WTC11 (cell line): ENCODE data around the gene TRABD2A. TPM values are rescaled to one million over a fixed set of nuclear protein-coding genes. Genes with fewer than 3 reads are reported as not detected.
A peak's percentile ranks its signal among the peaks of the same experiment; 100 is the strongest.

Experiments
- ATAC-seq: fragments of 200-7000 bp; cut with Tn5 transposase; 2 replicates; pipeline ENCODE4 v1.10.0; 2021; ENCODE audit warnings: mild to moderate bottlenecking, moderate library complexity
- CTCF ChIA-PET: fragments of 300-600 bp; sonication (Branson Sonifier 250); formaldehyde crosslinking; loops from one replicate; lab custom pipeline; 2021; ENCODE audit warnings: antibody characterized with exemption; lab: Charles Lee
- POLR2A ChIA-PET: fragments of 350-600 bp; sonication (Branson Sonifier 250); formaldehyde crosslinking; loops from one replicate; lab custom pipeline; 2021; ENCODE audit warnings: antibody characterized with exemption; lab: Charles Lee
- DNase-seq: peaks from one replicate; pipeline ENCODE4 v3.0.0; 2021; ENCODE audit warnings: low spot score
- H3K27ac Mint-ChIP-seq: 2 replicates; pipeline ENCODE4 v1.8.0; 2021; ENCODE audit warnings: mixed read lengths
- H3K27me3 Mint-ChIP-seq: 2 replicates; pipeline ENCODE4 v1.8.0; 2021; ENCODE audit warnings: low read depth, mild to moderate bottlenecking, moderate library complexity, mixed read lengths
- H3K36me3 Mint-ChIP-seq: 2 replicates; pipeline ENCODE4 v1.8.0; 2021; ENCODE audit warnings: mixed read lengths
- H3K4me1 Mint-ChIP-seq: 2 replicates; pipeline ENCODE4 v1.8.0; 2022; ENCODE audit warnings: mixed read lengths
- H3K4me3 Mint-ChIP-seq: 2 replicates; pipeline ENCODE4 v1.8.0; 2021; ENCODE audit warnings: mild to moderate bottlenecking, moderate library complexity, mixed read lengths
- H3K9me3 Mint-ChIP-seq: 2 replicates; pipeline ENCODE4 v1.8.0; 2021; ENCODE audit warnings: mixed read lengths
- CREM ChIP-seq: sonication (generic); formaldehyde crosslinking; IDR thresholded peaks from 2 replicates; pipeline ENCODE4 v1.8.1; 2022; ENCODE audit warnings: mild to moderate bottlenecking, missing genetic modification reagents, moderate library complexity
- CTCF ChIP-seq: fragments of 200-600 bp; IDR thresholded peaks from 2 replicates; pipeline ENCODE4 v1.8.0; 2022; ENCODE audit warnings: antibody characterized with exemption
- E2F1 ChIP-seq: sonication (generic); formaldehyde crosslinking; IDR thresholded peaks from 2 replicates; pipeline ENCODE4 v1.8.0; 2022; ENCODE audit warnings: mild to moderate bottlenecking, missing genetic modification reagents
- E2F5 ChIP-seq: sonication (generic); formaldehyde crosslinking; IDR thresholded peaks from 2 replicates; pipeline ENCODE4 v1.8.1; 2022; ENCODE audit warnings: mild to moderate bottlenecking, moderate library complexity, missing genetic modification reagents
- GTF2I ChIP-seq: fragments of 250-450 bp; sonication (Bioruptor Pico); conservative IDR thresholded peaks from 2 replicates; pipeline ENCODE4 v1.4.0; 2021; ENCODE audit warnings: mild to moderate bottlenecking
- HMGXB4 ChIP-seq: sonication (generic); formaldehyde crosslinking; IDR thresholded peaks from 2 replicates; pipeline ENCODE4 v1.8.1; 2023; ENCODE audit warnings: mild to moderate bottlenecking, moderate library complexity, missing genetic modification reagents
- KAT7 ChIP-seq: sonication (generic); formaldehyde crosslinking; IDR thresholded peaks from 2 replicates; pipeline ENCODE4 v1.8.1; 2023; ENCODE audit warnings: missing genetic modification reagents, mild to moderate bottlenecking, borderline replicate concordance
- RELA ChIP-seq: sonication (generic); formaldehyde crosslinking; IDR thresholded peaks from 2 replicates; pipeline ENCODE4 v1.8.1; 2022; ENCODE audit warnings: missing genetic modification reagents, mild to moderate bottlenecking, borderline replicate concordance
- USF1 ChIP-seq: sonication (generic); formaldehyde crosslinking; IDR thresholded peaks from 2 replicates; pipeline ENCODE4 v1.8.0; 2022; ENCODE audit warnings: mild to moderate bottlenecking, missing genetic modification reagents
- ZNF121 ChIP-seq: sonication (generic); formaldehyde crosslinking; IDR thresholded peaks from 2 replicates; pipeline ENCODE4 v1.8.0; 2023; ENCODE audit warnings: missing genetic modification reagents
- ZNF425 ChIP-seq: fragments of 250-450 bp; sonication (Bioruptor Pico); conservative IDR thresholded peaks from 2 replicates; pipeline ENCODE4 v1.9.0; 2021; ENCODE audit warnings: mild to moderate bottlenecking
- ZSCAN18 ChIP-seq: fragments of 250-450 bp; sonication (Bioruptor Pico); IDR thresholded peaks from 2 replicates; pipeline ENCODE4 v2.1.2; 2022; ENCODE audit warnings: mild to moderate bottlenecking, moderate library complexity
- total RNA-seq: library from RNA; stranded (reverse); gene quantifications from 3 replicates; pipeline ENCODE4 v1.2.3, GENCODE V29; 2021

Gene TRABD2A
- total RNA-seq, 1 experiment from 2014 or later, result 12.1 TPM

GRCh38 chr2:84882775-84883550 lies 2.1 kb upstream of the TRABD2A start:
- no peaks in the 10 kb centered on the region for H3K36me3 Mint-ChIP-seq
- H3K4me1 Mint-ChIP-seq, result peaks cover 10% of the 10 kb centered on the region
- H3K9me3 Mint-ChIP-seq, result no peaks in the 10 kb centered on the region
- ATAC-seq (no peak), DNase-seq (no peak)
- CTCF ChIA-PET, result interaction anchor here (0.6 to 4.3 kb wide), 30 partner anchors 8 to 418 kb away, joined by 3 to 62 read pairs (median 4); partner anchors contain the start of gene TMSB10
- no peak overlapping the region for H3K4me3 Mint-ChIP-seq
- no peak overlapping the region for H3K27ac Mint-ChIP-seq
- TF ChIP-seq ZNF121 (no peak), GTF2I (CRISPR knock-in tag) (no peak), ZSCAN18 (CRISPR knock-in tag) (no peak), E2F5 (no peak), E2F1 (no peak), CREM (CRISPR knock-in tag) (no peak), KAT7 (no peak), RELA (CRISPR knock-in tag) (no peak), ZNF425 (CRISPR knock-in tag) (no peak)
- TF ChIP-seq, all 79 proteins: peak for 0
- H3K27me3 Mint-ChIP-seq, result peaks cover 76% of the 10 kb centered on the region
- POLR2A ChIA-PET, result interaction anchor here (1.6 kb wide), 1 partner anchor 24 kb away, joined by 5 read pairs; no protein-coding TSS in a partner anchor

- H3K27me3 Mint-ChIP-seq, result peaks cover 82% of the 10 kb centered on the region
- no peak overlapping the region for H3K27ac Mint-ChIP-seq
- H3K9me3 Mint-ChIP-seq, result no peaks in the 10 kb centered on the region
- peak overlapping the region; percentile 72 for H3K4me3 Mint-ChIP-seq
- TF ChIP-seq CTCF, result peak; percentile 27
- TF ChIP-seq HMGXB4 (CRISPR knock-in tag), result no peak
- no peak for TF ChIP-seq USF1 (CRISPR knock-in tag)
- TF ChIP-seq, all 79 proteins: peak for 1
- POLR2A ChIA-PET, result interaction anchor here (1.6 kb wide), 1 partner anchor 25 kb away, joined by 5 read pairs; no protein-coding TSS in a partner anchor
- no peak for DNase-seq
- CTCF ChIA-PET, result interaction anchor here (0.6 to 4.3 kb wide), 30 partner anchors 8 to 418 kb away, joined by 3 to 62 read pairs (median 4); partner anchors contain the start of gene TMSB10
- Mint-ChIP-seq H3K4me1 (peaks cover 10% of the 10 kb centered on the region), H3K36me3 (no peaks in the 10 kb centered on the region)
- ATAC-seq, result no peak
Measured at GRCh38 chr2:84882414-84882738, 1.5 kb upstream of the TRABD2A start.
